ENCODE measurements around the gene PPM1M. TPM values are rescaled to one million over a fixed set of nuclear protein-coding genes. Genes with fewer than 3 reads are reported as not detected.

PPM1M gene
- total and polyA plus RNA-seq, 12 donors: 5.2 to 17.6 (median 7.9) TPM

- intact Hi-C loops (cut with DNase I): loop anchor here in 5 of 10 donors (2.0 to 10.0 kb wide), 6 partner anchors 46 to 224 kb away; partner anchors contain the start of genes NISCH (in 1 of the 5), TNNC1 (in 1 of the 5) and WDR82 (in 1 of the 5)
- TF ChIP-seq, protein P1, sequence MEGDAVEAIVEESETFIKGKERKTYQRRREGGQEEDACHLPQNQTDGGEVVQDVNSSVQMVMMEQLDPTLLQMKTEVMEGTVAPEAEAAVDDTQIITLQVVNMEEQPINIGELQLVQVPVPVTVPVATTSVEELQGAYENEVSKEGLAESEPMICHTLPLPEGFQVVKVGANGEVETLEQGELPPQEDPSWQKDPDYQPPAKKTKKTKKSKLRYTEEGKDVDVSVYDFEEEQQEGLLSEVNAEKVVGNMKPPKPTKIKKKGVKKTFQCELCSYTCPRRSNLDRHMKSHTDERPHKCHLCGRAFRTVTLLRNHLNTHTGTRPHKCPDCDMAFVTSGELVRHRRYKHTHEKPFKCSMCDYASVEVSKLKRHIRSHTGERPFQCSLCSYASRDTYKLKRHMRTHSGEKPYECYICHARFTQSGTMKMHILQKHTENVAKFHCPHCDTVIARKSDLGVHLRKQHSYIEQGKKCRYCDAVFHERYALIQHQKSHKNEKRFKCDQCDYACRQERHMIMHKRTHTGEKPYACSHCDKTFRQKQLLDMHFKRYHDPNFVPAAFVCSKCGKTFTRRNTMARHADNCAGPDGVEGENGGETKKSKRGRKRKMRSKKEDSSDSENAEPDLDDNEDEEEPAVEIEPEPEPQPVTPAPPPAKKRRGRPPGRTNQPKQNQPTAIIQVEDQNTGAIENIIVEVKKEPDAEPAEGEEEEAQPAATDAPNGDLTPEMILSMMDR (IDR thresholded peaks at IDR 0.05): no peak
- Histone ChIP-seq H3K27me3 (no peaks in the 10 kb centered on the region), H3K9me3 (no peaks in the 10 kb centered on the region), H3K36me3 (peaks cover 0 to 89% (median 54%) of the 10 kb centered on the region in 9 donors), H3K4me1 (peaks cover 6 to 45% (median 34%) of the 10 kb centered on the region in 9 donors), H3K27ac (peak overlapping the region in 1 of 10 donors; percentile 36), H3K4me3 (no peak overlapping the region)
- no peak for DNase-seq
- WGBS, 2 donors: 92% methylated on average over 16 of the region's 16 CpGs
- ATAC-seq: no peak
Observed at GRCh38 chr3:52230889-52231499, 14.6 kb upstream of the PPM1M start.

DNA sequence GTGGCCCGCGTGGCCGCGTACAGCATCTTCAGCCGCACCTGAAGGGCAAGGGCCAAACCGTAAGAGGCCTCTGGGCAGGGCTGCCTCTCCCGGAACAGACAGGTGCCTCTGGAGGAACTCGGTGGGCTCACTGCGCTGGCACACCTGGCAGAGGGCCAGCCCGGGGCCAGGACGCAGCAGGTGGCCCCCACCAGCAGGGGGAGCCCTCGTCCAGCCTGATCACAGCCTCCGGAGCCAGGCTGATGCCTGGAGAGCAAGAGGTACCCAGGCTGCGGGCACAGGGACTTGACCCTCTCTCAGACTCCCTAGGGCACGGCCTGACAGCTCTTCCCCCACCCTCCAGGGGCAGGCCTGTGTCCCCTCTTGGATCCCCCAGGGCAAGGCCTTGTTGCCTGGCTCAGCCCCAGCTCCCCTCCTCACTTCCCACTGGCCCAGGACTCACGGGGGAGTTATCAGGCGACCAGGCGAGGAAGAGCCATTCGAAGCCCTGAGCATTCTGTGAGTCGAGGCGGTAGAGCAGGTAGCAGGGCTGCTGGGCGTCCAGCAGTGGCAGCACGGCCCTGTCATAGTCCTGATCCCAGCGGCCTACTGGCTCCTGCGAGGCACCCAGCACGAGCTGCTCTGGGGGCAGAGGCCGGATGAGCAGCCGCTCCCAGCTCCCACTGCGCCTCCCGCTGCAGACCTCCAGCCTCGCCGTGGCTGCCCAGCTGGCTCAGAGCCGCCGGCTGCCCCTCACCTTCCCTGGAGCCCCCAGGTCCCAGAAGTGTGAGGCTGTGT, 13.9 kb upstream of the PPM1M start:
- Histone ChIP-seq H3K4me1 (peaks cover 12 to 51% (median 40%) of the 10 kb centered on the region in 9 donors), H3K9me3 (no peaks in the 10 kb centered on the region), H3K27ac (peak overlapping the region in 4 of 10 donors; percentile 25 to 93 (median 33)), H3K36me3 (peaks cover 0 to 89% (median 54%) of the 10 kb centered on the region in 9 donors), H3K4me3 (peak overlapping the region in 6 of 10 donors; percentile 5 to 49 (median 28)), H3K27me3 (no peaks in the 10 kb centered on the region)
- intact Hi-C loops (cut with DNase I): loop anchor here in 5 of 10 donors (2.0 to 10.0 kb wide), 7 partner anchors 45 to 223 kb away; partner anchors contain the start of genes NISCH (in 1 of the 5), TNNC1 (in 1 of the 5) and WDR82 (in 1 of the 5)
- whole genome bisulfite sequencing, 2 donors: 74 to 77% methylated on average over 34 of the region's 34 CpGs
- ATAC-seq (peak in 6 of 8 donors; percentile 5 to 38 (median 20)), DNase-seq (peak; percentile 63 to 82)
- TF ChIP-seq, protein P1 (IDR thresholded peaks at IDR 0.05): peak; percentile 80 to 98 (median 84)

GRCh38 chr3:52232279-52233107, 13.1 kb upstream of the PPM1M start:
- TF ChIP-seq, protein P1 (IDR thresholded peaks at IDR 0.05): peak in 5 of 9 donors; percentile 16 to 38 (median 27)
- intact Hi-C loops (cut with DNase I): loop anchor here in 4 of 10 donors (2.0 to 10.0 kb wide), 6 partner anchors 44 to 222 kb away; partner anchors contain the start of genes NISCH (in 1 of the 4), TNNC1 (in 1 of the 4) and WDR82 (in 1 of the 4)
- Histone ChIP-seq H3K4me3 (peak overlapping the region in 7 of 10 donors; percentile 1 to 49 (median 33)), H3K27me3 (no peaks in the 10 kb centered on the region), H3K36me3 (peaks cover 0 to 81% (median 54%) of the 10 kb centered on the region in 9 donors), H3K27ac (peak overlapping the region in 8 of 10 donors; percentile 44 to 96 (median 93)), H3K9me3 (no peaks in the 10 kb centered on the region), H3K4me1 (peaks cover 19 to 59% (median 48%) of the 10 kb centered on the region in 9 donors)
- no peak for DNase-seq
- 85 to 89% methylated on average over 28 of the region's 28 CpGs for WGBS, 2 donors
- no peak for ATAC-seq
